Fibroblast of lung (primary cell): ENCODE data around the gene LMF1.

Experiments
- CTCF ChIP-seq, 2 donors: IDR thresholded peaks in 1 of 2; conservative IDR thresholded peaks in 1 of 2; 1 replicate in 1 of 2; 2 replicates in 1 of 2; pipeline ENCODE4 v1.5.1; 2011 to 2012; ENCODE audit warnings: low read length in 2 of 2, control low read depth in 1 of 2, inconsistent platforms in 1 of 2, low read depth in 1 of 2, mild to moderate bottlenecking in 1 of 2
- EZH2 ChIP-seq: IDR thresholded peaks from 2 replicates; pipeline ENCODE4 v1.5.1; 2012; ENCODE audit warnings: low read length, control low read depth, mild to moderate bottlenecking; ENCODE audit errors: missing control alignments

- TF ChIP-seq CTCF (conservative IDR thresholded peaks at IDR 0.05 in 1 of 2, IDR thresholded peaks at IDR 0.05 in 1 of 2; ENCODE audit: low read depth in 1 of 2, low read length in 2 of 2) (no peak), EZH2 (no peak)
Measured at GRCh38 chr16:844638-845350, 126.0 kb downstream of the LMF1 start.
